GM21526 (cell line): ENCODE data around the gene ARPC1B.
"Not testable (repeated sequence)": the region's sequence is repeated elsewhere in the genome, so short reads cannot be mapped to it uniquely, and the experiment has no call there.

Experiments used
- ATAC-seq: cut with Tn5 transposase; IDR thresholded peaks from one replicate; pipeline ENCODE4 v1.9.1; 2021; ENCODE audit warnings: moderate library complexity; ENCODE audit not compliant: unreplicated experiment, low FRiP score

Gene ARPC1B

GRCh38 chr7:99387239-99387635 lies 12.7 kb downstream of the ARPC1B start:
- ATAC-seq: not testable (repeated sequence)

GRCh38 chr7:99387912-99388311 lies 13.4 kb downstream of the ARPC1B start:
- ATAC-seq: no peak

GRCh38 chr7:99389772-99390171 lies 15.2 kb downstream of the ARPC1B start:
- ATAC-seq: no peak

GRCh38 chr7:99390941-99391602 lies 16.5 kb downstream of the ARPC1B start:
- no peak for ATAC-seq

GRCh38 chr7:99392046-99392445 lies 17.5 kb downstream of the ARPC1B start:
- ATAC-seq: no peak

GRCh38 chr7:99392659-99393354 lies 18.3 kb downstream of the ARPC1B start:
- ATAC-seq: no peak

GRCh38 chr7:99393355-99394187 lies 19.0 kb downstream of the ARPC1B start:
- no peak for ATAC-seq

- no peak for ATAC-seq
Measured at GRCh38 chr7:99394188-99394502, 19.6 kb downstream of the ARPC1B start.

- ATAC-seq: no peak
Measured at GRCh38 chr7:99395616-99396327, 21.2 kb downstream of the ARPC1B start.

GRCh38 chr7:99396418-99397296 lies 22.1 kb downstream of the ARPC1B start:
- ATAC-seq: no peak

GRCh38 chr7:99397297-99397983 lies 22.9 kb downstream of the ARPC1B start:
- no peak for ATAC-seq

GRCh38 chr7:99398891-99399445 lies 24.4 kb downstream of the ARPC1B start:
- ATAC-seq: no peak

- no peak for ATAC-seq
Measured at GRCh38 chr7:99399597-99399996, 25.1 kb downstream of the ARPC1B start.

GRCh38 chr7:99402854-99403253 lies 28.3 kb downstream of the ARPC1B start:
- ATAC-seq: no peak

- ATAC-seq: no peak
Measured at GRCh38 chr7:99403764-99404163, 29.2 kb downstream of the ARPC1B start.

GRCh38 chr7:99404235-99404976 lies 29.9 kb downstream of the ARPC1B start:
- no peak for ATAC-seq

GRCh38 chr7:99404977-99405320 lies 30.4 kb downstream of the ARPC1B start:
- no peak for ATAC-seq

- ATAC-seq: no peak
Measured at GRCh38 chr7:99406557-99406956, 32.0 kb downstream of the ARPC1B start.
